Measurements from ENCODE around the gene TAF8.

GRCh38 chr6:42066156-42066675 is 15.9 kb downstream of the TAF8 start:
- TF ChIP-seq POLR2AphosphoS5 (IDR thresholded peaks at IDR 0.05; ENCODE audit: borderline replicate concordance, low read depth, low read length): no peak
- TF ChIP-seq EZH2 (IDR thresholded peaks at IDR 0.05): no peak
- TF ChIP-seq FOXP2 (optimal IDR thresholded peaks at IDR 0.05; ENCODE audit: control extremely low read depth, extremely low read length, insufficient read depth): no peak

All from SK-N-MC (cell line).